ENCODE measurements around the gene ARID4B. TPM values are rescaled to one million over a fixed set of nuclear protein-coding genes. Genes with fewer than 3 reads are reported as not detected.
"Not testable (repeated sequence)": the region's sequence is repeated elsewhere in the genome, so short reads cannot be mapped to it uniquely, and the experiment has no call there.

The ARID4B gene
- total RNA-seq, 2 donors from 2014 or later = 32.4 to 50.2 TPM

- Histone ChIP-seq H3K36me3 (no peaks in the 10 kb centered on the region), H3K9me3 (no peaks in the 10 kb centered on the region), H3K4me1 (ENCODE audit: control insufficient read depth in 1 of 2, low read depth in 2 of 2) (peaks cover 17% of the 10 kb centered on the region in 2 donors), H3K4me3 (no peak overlapping the region), H3K27ac (no peak overlapping the region), H3K27me3 (replicated peaks; ENCODE audit: insufficient read depth) (no peaks in the 10 kb centered on the region)
- DNase-seq (ENCODE audit: low spot score) (no peak), ATAC-seq (ENCODE audit: insufficient number of reproducible peaks, low FRiP score, low read depth) (no peak)
- TF ChIP-seq, protein P1, sequence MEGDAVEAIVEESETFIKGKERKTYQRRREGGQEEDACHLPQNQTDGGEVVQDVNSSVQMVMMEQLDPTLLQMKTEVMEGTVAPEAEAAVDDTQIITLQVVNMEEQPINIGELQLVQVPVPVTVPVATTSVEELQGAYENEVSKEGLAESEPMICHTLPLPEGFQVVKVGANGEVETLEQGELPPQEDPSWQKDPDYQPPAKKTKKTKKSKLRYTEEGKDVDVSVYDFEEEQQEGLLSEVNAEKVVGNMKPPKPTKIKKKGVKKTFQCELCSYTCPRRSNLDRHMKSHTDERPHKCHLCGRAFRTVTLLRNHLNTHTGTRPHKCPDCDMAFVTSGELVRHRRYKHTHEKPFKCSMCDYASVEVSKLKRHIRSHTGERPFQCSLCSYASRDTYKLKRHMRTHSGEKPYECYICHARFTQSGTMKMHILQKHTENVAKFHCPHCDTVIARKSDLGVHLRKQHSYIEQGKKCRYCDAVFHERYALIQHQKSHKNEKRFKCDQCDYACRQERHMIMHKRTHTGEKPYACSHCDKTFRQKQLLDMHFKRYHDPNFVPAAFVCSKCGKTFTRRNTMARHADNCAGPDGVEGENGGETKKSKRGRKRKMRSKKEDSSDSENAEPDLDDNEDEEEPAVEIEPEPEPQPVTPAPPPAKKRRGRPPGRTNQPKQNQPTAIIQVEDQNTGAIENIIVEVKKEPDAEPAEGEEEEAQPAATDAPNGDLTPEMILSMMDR (IDR thresholded peaks at IDR 0.05) = no peak
Observed at GRCh38 chr1:235287208-235287882, 40.6 kb downstream of the ARID4B start.

DNA sequence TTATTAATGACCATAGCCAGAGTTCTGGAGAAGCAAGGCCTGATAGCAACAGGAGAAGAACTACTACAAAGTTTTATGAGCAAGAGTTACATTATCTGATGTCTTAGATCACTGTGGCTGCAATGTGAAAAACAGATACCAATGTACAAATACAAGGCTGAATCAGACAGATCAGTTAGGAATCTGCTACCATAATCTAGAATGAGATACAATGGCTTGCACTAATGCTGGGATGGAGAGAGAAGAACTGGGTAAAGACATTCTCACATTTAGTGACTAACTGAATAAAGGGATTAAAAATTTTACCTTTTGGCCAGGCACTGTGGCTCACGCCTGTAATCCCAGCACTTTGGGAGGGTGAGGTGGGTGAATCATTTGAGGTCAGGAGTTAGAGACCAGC is 41.3 kb downstream of the ARID4B start:
- H3K36me3 ChIP-seq = no peaks in the 10 kb centered on the region
- H3K4me3 ChIP-seq = no peak overlapping the region
- H3K9me3 ChIP-seq = no peaks in the 10 kb centered on the region
- no peak for ATAC-seq (ENCODE audit: insufficient number of reproducible peaks, low FRiP score, low read depth)
- peaks cover 17% of the 10 kb centered on the region in 2 donors for H3K4me1 ChIP-seq (ENCODE audit: control insufficient read depth in 1 of 2, low read depth in 2 of 2)
- no peaks in the 10 kb centered on the region for H3K27me3 ChIP-seq (replicated peaks; ENCODE audit: insufficient read depth)
- no peak overlapping the region for H3K27ac ChIP-seq
- TF ChIP-seq, protein P1 (IDR thresholded peaks at IDR 0.05) = no peak
- DNase-seq (ENCODE audit: low spot score) = no peak

DNA sequence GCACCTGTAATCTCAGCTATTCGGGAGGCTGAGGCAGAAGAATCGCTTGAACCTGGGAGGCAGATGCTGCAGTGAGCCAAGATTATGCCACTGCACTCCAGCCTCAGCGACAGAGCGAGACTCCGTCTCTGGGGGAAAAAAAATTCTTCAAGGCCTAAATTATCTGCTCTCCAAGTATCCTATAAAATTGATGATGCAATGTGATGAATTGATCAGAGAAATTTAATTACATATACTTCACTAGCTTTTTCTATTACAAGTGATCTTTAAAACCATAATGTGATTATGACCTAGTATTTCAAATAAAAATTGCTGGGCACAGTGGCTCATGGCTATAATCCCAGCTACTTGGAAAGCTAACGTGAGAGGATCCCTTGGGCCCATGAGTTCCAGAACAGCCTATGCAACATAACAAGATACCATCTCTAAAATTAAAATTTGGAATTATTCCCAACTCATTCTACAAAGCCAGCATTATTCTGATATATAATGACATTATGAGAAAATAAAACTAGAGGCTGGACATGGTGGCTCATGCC is 43.7 kb downstream of the ARID4B start:
- Histone ChIP-seq H3K9me3 (no peaks in the 10 kb centered on the region), H3K27me3 (replicated peaks; ENCODE audit: insufficient read depth) (no peaks in the 10 kb centered on the region), H3K4me1 (ENCODE audit: control insufficient read depth in 1 of 2, low read depth in 2 of 2) (peaks cover 15 to 23% of the 10 kb centered on the region in 2 donors), H3K36me3 (no peaks in the 10 kb centered on the region), H3K27ac (no peak overlapping the region), H3K4me3 (no peak overlapping the region)
- no peak for ATAC-seq (ENCODE audit: insufficient number of reproducible peaks, low FRiP score, low read depth)
- TF ChIP-seq, protein P1 (IDR thresholded peaks at IDR 0.05) = no peak
- no peak for DNase-seq (ENCODE audit: low spot score)

DNA sequence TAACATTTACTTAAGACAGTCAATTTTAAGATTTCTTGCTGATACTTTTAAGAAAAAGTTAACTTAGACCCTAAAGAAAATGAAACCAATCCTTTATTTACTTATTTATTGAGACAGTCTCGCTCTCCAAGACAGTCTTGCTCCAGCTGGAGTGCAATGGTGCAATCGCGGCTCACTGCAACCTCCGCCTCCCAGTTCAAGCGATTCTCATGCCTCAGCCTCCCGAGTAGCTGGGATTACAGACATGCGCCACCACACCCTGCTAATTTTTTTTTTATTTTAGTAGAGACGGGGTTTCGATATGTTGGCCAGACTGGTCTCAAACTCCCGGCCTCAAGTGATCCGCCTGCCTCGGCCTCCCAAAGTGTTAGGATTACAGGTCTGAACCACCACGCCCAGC is 44.3 kb downstream of the ARID4B start:
- ATAC-seq (ENCODE audit: insufficient number of reproducible peaks, low FRiP score, low read depth); DNase-seq (ENCODE audit: low spot score); H3K27me3 ChIP-seq (replicated peaks; ENCODE audit: insufficient read depth); H3K27ac ChIP-seq; H3K36me3 ChIP-seq; H3K9me3 ChIP-seq; H3K4me3 ChIP-seq: not testable (repeated sequence)
- H3K4me1 ChIP-seq (ENCODE audit: control insufficient read depth in 1 of 2, low read depth in 2 of 2) = peaks cover 13 to 28% of the 10 kb centered on the region in 2 donors

GRCh38 chr1:235280467-235280866 is 47.5 kb downstream of the ARID4B start:
- Histone ChIP-seq H3K4me3 (no peak overlapping the region), H3K9me3 (no peaks in the 10 kb centered on the region), H3K27me3 (replicated peaks; ENCODE audit: insufficient read depth) (no peaks in the 10 kb centered on the region), H3K27ac (no peak overlapping the region), H3K36me3 (no peaks in the 10 kb centered on the region), H3K4me1 (ENCODE audit: control insufficient read depth in 1 of 2, low read depth in 2 of 2) (peaks cover 6 to 19% of the 10 kb centered on the region in 2 donors)
- TF ChIP-seq, protein P1 (IDR thresholded peaks at IDR 0.05) = no peak
- DNase-seq (ENCODE audit: low spot score) = no peak
- no peak for ATAC-seq (ENCODE audit: insufficient number of reproducible peaks, low FRiP score, low read depth)
